ENCODE data around the gene CLPX. TPM values are rescaled to one million over a fixed set of nuclear protein-coding genes. Genes with fewer than 3 reads are reported as not detected.
A peak's percentile ranks its signal among the peaks of the same experiment; 100 is the strongest.
"Not testable (repeated sequence)": the region's sequence is repeated elsewhere in the genome, so short reads cannot be mapped to it uniquely, and the experiment has no call there.

Gene CLPX
- total and polyA plus RNA-seq, 7 donors: 24.4 to 87.2 (median 53.7) TPM

DNA sequence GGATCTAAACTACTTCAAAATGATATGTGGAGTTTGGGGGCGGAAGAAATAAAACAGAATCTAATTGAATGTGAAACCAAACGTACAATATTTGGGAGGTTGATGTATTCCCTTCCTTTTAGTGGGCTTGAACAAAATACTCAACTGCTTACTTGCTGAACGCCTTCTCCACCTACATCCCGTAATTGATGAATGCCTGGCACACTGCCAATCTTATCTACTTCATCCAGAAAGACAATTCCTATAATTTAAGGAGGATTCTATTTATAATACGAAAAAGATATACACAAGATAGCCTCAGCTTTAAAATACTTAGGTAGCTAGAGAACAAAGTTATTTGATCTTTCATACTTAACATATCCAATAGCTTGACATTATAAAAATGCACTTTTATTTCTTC lies 28.4 kb downstream of the CLPX start:
- WGBS, 3 donors: 66 to 72% (median 71%) methylated on average over 5 of the region's 5 CpGs
- no peak for DNase-seq
- H3K9me3 ChIP-seq: no peaks in the 10 kb centered on the region
- H3K27ac ChIP-seq: no peak overlapping the region
- intact Hi-C loops (cut with DNase I): no loop called here
- H3K4me3 ChIP-seq: no peak overlapping the region
- peaks cover 13 to 87% of the 10 kb centered on the region in 2 donors for H3K36me3 ChIP-seq (ENCODE audit: insufficient read depth in 1 of 2, low read depth in 1 of 2)
- TF ChIP-seq, protein P1, sequence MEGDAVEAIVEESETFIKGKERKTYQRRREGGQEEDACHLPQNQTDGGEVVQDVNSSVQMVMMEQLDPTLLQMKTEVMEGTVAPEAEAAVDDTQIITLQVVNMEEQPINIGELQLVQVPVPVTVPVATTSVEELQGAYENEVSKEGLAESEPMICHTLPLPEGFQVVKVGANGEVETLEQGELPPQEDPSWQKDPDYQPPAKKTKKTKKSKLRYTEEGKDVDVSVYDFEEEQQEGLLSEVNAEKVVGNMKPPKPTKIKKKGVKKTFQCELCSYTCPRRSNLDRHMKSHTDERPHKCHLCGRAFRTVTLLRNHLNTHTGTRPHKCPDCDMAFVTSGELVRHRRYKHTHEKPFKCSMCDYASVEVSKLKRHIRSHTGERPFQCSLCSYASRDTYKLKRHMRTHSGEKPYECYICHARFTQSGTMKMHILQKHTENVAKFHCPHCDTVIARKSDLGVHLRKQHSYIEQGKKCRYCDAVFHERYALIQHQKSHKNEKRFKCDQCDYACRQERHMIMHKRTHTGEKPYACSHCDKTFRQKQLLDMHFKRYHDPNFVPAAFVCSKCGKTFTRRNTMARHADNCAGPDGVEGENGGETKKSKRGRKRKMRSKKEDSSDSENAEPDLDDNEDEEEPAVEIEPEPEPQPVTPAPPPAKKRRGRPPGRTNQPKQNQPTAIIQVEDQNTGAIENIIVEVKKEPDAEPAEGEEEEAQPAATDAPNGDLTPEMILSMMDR (IDR thresholded peaks at IDR 0.05): no peak
- no peak for ATAC-seq
- H3K4me1 ChIP-seq: no peaks in the 10 kb centered on the region
- no peaks in the 10 kb centered on the region for H3K27me3 ChIP-seq (ENCODE audit: insufficient read depth in 3 of 3, low read length in 2 of 3)

DNA sequence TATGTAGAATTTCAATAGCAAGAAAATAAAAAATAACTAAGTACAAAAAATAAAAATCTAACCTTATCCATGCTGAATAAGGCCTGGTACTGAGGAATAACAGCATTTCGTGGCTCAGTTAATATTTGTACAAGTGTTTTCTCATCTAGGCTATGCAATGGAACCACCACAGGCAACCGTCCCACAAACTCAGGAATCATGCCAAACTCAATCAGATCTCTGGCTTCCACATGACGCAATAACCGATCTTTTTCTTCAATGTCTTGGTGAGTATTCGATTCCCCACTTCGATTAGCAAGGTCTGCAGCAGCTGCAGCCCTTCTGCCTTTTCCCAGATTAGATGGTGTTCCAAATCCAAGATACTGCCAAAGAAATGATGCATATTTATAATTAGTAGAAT lies 30.4 kb downstream of the CLPX start:
- intact Hi-C loops (cut with DNase I): no loop called here
- Histone ChIP-seq H3K27ac (no peak overlapping the region), H3K9me3 (no peaks in the 10 kb centered on the region), H3K4me1 (no peaks in the 10 kb centered on the region), H3K4me3 (no peak overlapping the region), H3K27me3 (ENCODE audit: insufficient read depth in 3 of 3, low read length in 2 of 3) (no peaks in the 10 kb centered on the region), H3K36me3 (ENCODE audit: insufficient read depth in 1 of 2, low read depth in 1 of 2) (peaks cover 13 to 92% of the 10 kb centered on the region in 2 donors)
- ATAC-seq (no peak), DNase-seq (no peak)
- WGBS, 3 donors: 81 to 87% (median 81%) methylated on average over 6 of the region's 6 CpGs
- TF ChIP-seq, protein P1 (IDR thresholded peaks at IDR 0.05): no peak

DNA sequence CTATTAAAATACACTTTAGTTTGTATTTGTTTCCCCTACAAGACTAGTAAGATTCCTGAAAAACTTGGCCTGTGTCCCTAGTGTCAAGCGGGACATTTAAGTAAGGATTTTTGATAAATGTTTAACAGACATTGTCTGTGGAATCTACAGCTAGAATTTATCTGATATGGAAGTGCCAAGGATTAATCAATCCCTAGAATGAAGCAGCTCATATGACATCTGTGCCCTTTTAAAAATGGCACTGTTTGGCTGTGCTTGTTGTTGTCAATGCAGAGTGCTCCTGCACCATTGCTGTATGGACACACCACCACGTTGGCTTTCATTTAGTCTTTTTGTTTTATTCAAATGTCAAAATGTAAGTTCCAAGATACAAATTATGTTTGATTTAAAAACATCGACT lies 37.2 kb downstream of the CLPX start:
- 70 to 88% (median 76%) methylated on average over 3 of the region's 3 CpGs for WGBS, 3 donors
- H3K4me3 ChIP-seq: no peak overlapping the region
- H3K36me3 ChIP-seq (ENCODE audit: insufficient read depth in 1 of 2, low read depth in 1 of 2): peaks cover 0 to 57% of the 10 kb centered on the region in 2 donors
- intact Hi-C loops (cut with DNase I): no loop called here
- no peaks in the 10 kb centered on the region for H3K9me3 ChIP-seq
- H3K27me3 ChIP-seq (ENCODE audit: insufficient read depth in 3 of 3, low read length in 2 of 3): no peaks in the 10 kb centered on the region
- DNase-seq (no peak), ATAC-seq (no peak)
- TF ChIP-seq, protein P1 (IDR thresholded peaks at IDR 0.05): no peak
- H3K27ac ChIP-seq: peak overlapping the region; percentile 56
- peaks cover 6% of the 10 kb centered on the region for H3K4me1 ChIP-seq

DNA sequence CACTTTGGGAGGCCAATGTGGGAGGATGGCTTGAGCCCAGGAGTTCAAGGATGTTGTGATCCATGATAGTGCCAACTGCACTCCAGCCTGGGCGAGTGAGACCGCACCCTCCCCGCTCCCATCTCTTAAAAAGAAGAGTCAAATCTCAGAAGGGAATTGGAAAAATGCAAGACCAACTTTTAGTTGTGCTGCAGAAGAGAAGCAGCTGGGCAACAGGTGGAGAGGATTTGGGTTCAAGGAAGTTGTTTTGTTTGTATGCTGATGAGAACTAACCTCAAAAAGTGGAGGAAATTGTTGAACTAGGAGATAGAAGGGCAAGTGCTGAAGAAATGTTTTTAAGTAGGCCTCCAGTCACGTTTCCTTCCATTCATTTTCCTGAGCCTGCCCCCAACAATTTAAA lies 38.7 kb downstream of the CLPX start:
- DNase-seq (no peak), ATAC-seq (no peak)
- intact Hi-C loops (cut with DNase I): no loop called here
- H3K27ac ChIP-seq: no peak overlapping the region
- no peaks in the 10 kb centered on the region for H3K27me3 ChIP-seq (ENCODE audit: insufficient read depth in 3 of 3, low read length in 2 of 3)
- WGBS, 3 donors: 54 to 71% (median 64%) methylated on average over 4 of the region's 4 CpGs
- peaks cover 0 to 42% of the 10 kb centered on the region in 2 donors for H3K36me3 ChIP-seq (ENCODE audit: insufficient read depth in 1 of 2, low read depth in 1 of 2)
- peaks cover 6% of the 10 kb centered on the region for H3K4me1 ChIP-seq
- no peak overlapping the region for H3K4me3 ChIP-seq
- TF ChIP-seq, protein P1 (IDR thresholded peaks at IDR 0.05): no peak
- H3K9me3 ChIP-seq: no peaks in the 10 kb centered on the region

DNA sequence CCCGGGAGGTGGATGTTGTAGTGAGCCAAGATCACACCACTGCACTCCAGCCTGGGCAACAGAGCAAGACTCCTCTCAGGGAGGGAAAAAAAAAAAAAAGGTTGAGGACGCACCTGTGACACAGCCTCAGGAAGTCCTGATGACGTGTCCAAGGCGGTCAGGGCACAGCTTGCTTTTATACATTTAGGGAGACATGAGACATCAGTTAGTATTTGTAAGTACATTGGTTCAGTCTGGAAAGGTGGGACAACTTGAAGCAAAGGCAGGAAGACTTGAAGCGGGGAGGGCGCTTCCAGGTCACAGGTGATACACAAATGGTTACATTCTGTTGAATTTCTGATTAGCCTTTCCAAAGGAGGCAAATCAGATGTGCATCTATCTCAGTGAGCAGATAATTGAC lies 46.5 kb downstream of the CLPX start:
- H3K4me3 ChIP-seq; DNase-seq; H3K9me3 ChIP-seq; H3K36me3 ChIP-seq (ENCODE audit: insufficient read depth in 1 of 2, low read depth in 1 of 2); H3K27me3 ChIP-seq (ENCODE audit: insufficient read depth in 3 of 3, low read length in 2 of 3); H3K4me1 ChIP-seq; intact Hi-C loops (cut with DNase I); ATAC-seq; H3K27ac ChIP-seq: not testable (repeated sequence)
- WGBS, 3 donors: 83 to 89% (median 86%) methylated on average over 6 of the region's 6 CpGs

DNA sequence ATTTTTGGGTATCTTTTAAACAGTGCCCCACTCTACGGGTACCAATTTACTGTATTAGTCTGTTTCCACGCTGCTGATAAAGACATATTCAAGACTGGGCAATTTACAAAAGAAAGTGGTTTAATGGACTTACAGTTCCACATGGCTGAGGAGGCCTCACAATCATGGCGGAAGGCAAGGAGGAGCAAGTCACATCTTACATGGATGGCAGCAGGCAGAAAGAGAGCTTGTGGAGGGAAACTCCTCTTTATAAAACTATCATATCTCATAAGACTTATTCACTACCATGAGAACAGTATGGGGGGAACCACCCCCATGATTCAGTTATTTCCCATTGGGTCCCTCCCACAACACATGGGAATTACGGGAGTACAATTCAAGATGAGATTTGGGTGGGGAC lies 47.2 kb downstream of the CLPX start:
- H3K9me3 ChIP-seq; H3K27ac ChIP-seq; DNase-seq; H3K27me3 ChIP-seq (ENCODE audit: insufficient read depth in 3 of 3, low read length in 2 of 3); H3K36me3 ChIP-seq (ENCODE audit: insufficient read depth in 1 of 2, low read depth in 1 of 2); ATAC-seq; H3K4me3 ChIP-seq; intact Hi-C loops (cut with DNase I); H3K4me1 ChIP-seq: not testable (repeated sequence)
- WGBS, 3 donors: 91 to 98% (median 95%) methylated on average over 4 of the region's 4 CpGs

DNA sequence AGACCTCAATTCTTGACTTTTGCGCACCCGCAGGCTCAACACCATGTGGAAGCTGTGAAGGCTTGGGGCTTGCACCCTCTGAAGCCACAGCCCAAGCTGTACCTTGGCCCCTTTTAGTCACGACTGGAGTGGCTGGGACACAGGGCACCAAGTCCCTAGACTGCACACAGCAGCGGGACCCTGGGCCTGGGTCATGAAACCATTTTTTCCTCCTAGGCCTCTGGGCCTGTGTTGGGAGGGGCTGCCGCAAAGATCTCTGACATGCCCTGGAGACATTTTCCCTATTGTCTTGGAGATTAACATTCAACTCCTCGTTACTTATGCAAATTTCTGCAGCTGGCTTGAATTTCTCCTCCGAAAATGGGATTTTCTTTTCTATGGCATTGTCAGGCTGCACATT lies 48.1 kb downstream of the CLPX start:
- H3K4me3 ChIP-seq; ATAC-seq; H3K36me3 ChIP-seq (ENCODE audit: insufficient read depth in 1 of 2, low read depth in 1 of 2); H3K27ac ChIP-seq; H3K4me1 ChIP-seq; intact Hi-C loops (cut with DNase I); DNase-seq; H3K27me3 ChIP-seq (ENCODE audit: insufficient read depth in 3 of 3, low read length in 2 of 3); H3K9me3 ChIP-seq: not testable (repeated sequence)
- 93 to 95% (median 94%) methylated on average over 7 of the region's 7 CpGs for WGBS, 3 donors
